Calu3 (cell line): ENCODE results near the gene CSMD2. TPM values are rescaled to one million over a fixed set of nuclear protein-coding genes. Genes with fewer than 3 reads are reported as not detected.
"Not testable (repeated sequence)": the region's sequence is repeated elsewhere in the genome, so short reads cannot be mapped to it uniquely, and the experiment has no call there.

Experiments
- BruUV-seq: library from RNA; stranded (reverse); fragments of 400-500 nt; replicated peaks from 2 replicates; lab custom pipeline; 2021; lab: Mats Ljungman, UMichigan
- CTCF ChIA-PET: fragments of 300-600 bp; sonication (Branson Sonifier 250); formaldehyde crosslinking; loops from one replicate; lab custom pipeline; 2022; ENCODE audit warnings: antibody characterized with exemption; lab: Charles Lee
- DNase-seq: peaks from one replicate; pipeline ENCODE4 v3.0.0; 2022
- H3K27ac Mint-ChIP-seq: one replicate; pipeline ENCODE4 v1.8.0; 2022; ENCODE audit warnings: mixed read lengths; ENCODE audit not compliant: unreplicated experiment
- H3K27me3 Mint-ChIP-seq: one replicate; pipeline ENCODE4 v1.8.0; 2022; ENCODE audit warnings: mixed read lengths; ENCODE audit not compliant: unreplicated experiment
- H3K36me3 Mint-ChIP-seq: one replicate; pipeline ENCODE4 v1.8.0; 2022; ENCODE audit warnings: mild to moderate bottlenecking, moderate library complexity, mixed read lengths; ENCODE audit not compliant: insufficient read depth, unreplicated experiment
- H3K4me1 Mint-ChIP-seq: one replicate; pipeline ENCODE4 v1.8.0; 2022; ENCODE audit warnings: mild to moderate bottlenecking, low read depth, mixed read lengths; ENCODE audit not compliant: unreplicated experiment
- H3K4me3 Mint-ChIP-seq: one replicate; pipeline ENCODE4 v1.8.0; 2022; ENCODE audit warnings: mild to moderate bottlenecking, low read depth, moderate library complexity, mixed read lengths; ENCODE audit not compliant: unreplicated experiment
- H3K9me3 Mint-ChIP-seq: one replicate; pipeline ENCODE4 v1.8.0; 2022; ENCODE audit warnings: low read depth, mixed read lengths; ENCODE audit not compliant: unreplicated experiment
- CTCF ChIP-seq: fragments of 200-600 bp; IDR thresholded peaks from one replicate; pipeline ENCODE4 v1.8.0; 2022; ENCODE audit warnings: antibody characterized with exemption; ENCODE audit not compliant: unreplicated experiment
- intact Hi-C: fragments of 100-400 bp; cut with micrococcal nuclease; formaldehyde crosslinking; loops from one replicate; pipeline ENCODE4 v1.10.0; 2022; ENCODE audit not compliant: unreplicated experiment
- total RNA-seq: library from RNA; stranded (reverse); gene quantifications from 2 replicates; pipeline ENCODE4 v1.2.3, GENCODE V29; 2022

CSMD2 gene
- total RNA-seq, 1 experiment from 2014 or later = not detected

- no peaks in the 10 kb centered on the region for H3K27me3 Mint-ChIP-seq
- TF ChIP-seq CTCF = no peak
- CTCF ChIA-PET = no interaction called here
- H3K36me3 Mint-ChIP-seq = no peaks in the 10 kb centered on the region
- intact Hi-C loops = no loop called here
- peaks cover 5% of the 10 kb centered on the region for H3K9me3 Mint-ChIP-seq
- no TSS peak for BruUV-seq
- H3K4me3 Mint-ChIP-seq = no peak overlapping the region
- no peaks in the 10 kb centered on the region for H3K4me1 Mint-ChIP-seq
- no peak overlapping the region for H3K27ac Mint-ChIP-seq
- no peak for DNase-seq
These were observed 140.5 kb downstream of the CSMD2 start for GRCh38 chr1:34024485-34024884.

- H3K4me3 Mint-ChIP-seq = no peak overlapping the region
- intact Hi-C loops = no loop called here
- no peaks in the 10 kb centered on the region for H3K4me1 Mint-ChIP-seq
- DNase-seq = no peak
- no peaks in the 10 kb centered on the region for H3K36me3 Mint-ChIP-seq
- no peaks in the 10 kb centered on the region for H3K27me3 Mint-ChIP-seq
- H3K27ac Mint-ChIP-seq = no peak overlapping the region
- no peak for TF ChIP-seq CTCF
- H3K9me3 Mint-ChIP-seq = peaks cover 5% of the 10 kb centered on the region
- no TSS peak for BruUV-seq
- CTCF ChIA-PET = no interaction called here
These were observed 145.1 kb downstream of the CSMD2 start for GRCh38 chr1:34019741-34020552.

GRCh38 chr1:34018285-34018684 is 146.7 kb downstream of the CSMD2 start:
- Mint-ChIP-seq H3K4me1 (no peaks in the 10 kb centered on the region), H3K4me3 (no peak overlapping the region), H3K9me3 (peaks cover 8% of the 10 kb centered on the region), H3K27ac (no peak overlapping the region), H3K27me3 (no peaks in the 10 kb centered on the region), H3K36me3 (no peaks in the 10 kb centered on the region)
- intact Hi-C loops = no loop called here
- DNase-seq = no peak
- TF ChIP-seq CTCF = no peak
- CTCF ChIA-PET = no interaction called here
- BruUV-seq = no TSS peak

- BruUV-seq, H3K9me3 Mint-ChIP-seq, H3K4me3 Mint-ChIP-seq, DNase-seq, H3K4me1 Mint-ChIP-seq, H3K36me3 Mint-ChIP-seq, H3K27me3 Mint-ChIP-seq, H3K27ac Mint-ChIP-seq, CTCF ChIA-PET, intact Hi-C loops: not testable (repeated sequence)
These were observed 148.7 kb downstream of the CSMD2 start for GRCh38 chr1:34016281-34016680.
